K562 (cell line): ENCODE results near the gene LZTR1. TPM values are rescaled to one million over a fixed set of nuclear protein-coding genes. Genes with fewer than 3 reads are reported as not detected.

Source experiments
- ARID2 ChIP-seq: fragments of 450-650 bp; IDR thresholded peaks from 2 replicates; pipeline ENCODE4 v1.6.1; 2017; ENCODE audit warnings: antibody characterized with exemption, mild to moderate bottlenecking
- CBX5 ChIP-seq: IDR thresholded peaks from 2 replicates; pipeline ENCODE4 v1.6.1; 2014; ENCODE audit warnings: low read depth, borderline replicate concordance
- CSDE1 ChIP-seq, 2 experiments: fragments of 450-650 bp; IDR thresholded peaks; 2 replicates each; pipeline ENCODE4 v1.6.1; 2016; ENCODE audit warnings: mild to moderate bottlenecking in 1 of 2
- EHMT2 ChIP-seq: fragments of 450-650 bp; IDR thresholded peaks from 2 replicates; pipeline ENCODE4 v1.6.1; 2018; ENCODE audit warnings: antibody characterized with exemption
- ETS1 ChIP-seq: conservative IDR thresholded peaks from 2 replicates; pipeline ENCODE4 v1.6.1; 2011; ENCODE audit warnings: low read depth, mild to moderate bottlenecking, low read length; ENCODE audit not compliant: control insufficient read depth
- HLTF ChIP-seq: fragments of 450-650 bp; IDR thresholded peaks from 2 replicates; pipeline ENCODE4 v1.6.1; 2016
- MCM7 ChIP-seq, 2 experiments: fragments of 450-650 bp; IDR thresholded peaks; 2 replicates each; pipeline ENCODE4 v1.6.1; 2016 to 2018
- MLLT1 ChIP-seq, 2 experiments: fragments of 450-650 bp; IDR thresholded peaks; 2 replicates each; pipeline ENCODE4 v1.6.1; 2016
- MLX ChIP-seq, 2 experiments: fragments of 450-650 bp in 1 of 2; sonication (generic) in 1 of 2; formaldehyde crosslinking; conservative IDR thresholded peaks; 2 replicates each; pipeline versions ENCODE4 v1.4.0 to v1.8.1; 2020 to 2022; ENCODE audit warnings: mild to moderate bottlenecking in 1 of 2, missing genetic modification reagents in 1 of 2
- MTA3 ChIP-seq: fragments of 450-650 bp; formaldehyde crosslinking; IDR thresholded peaks from 2 replicates; pipeline ENCODE4 v1.6.1; 2017; ENCODE audit warnings: mild to moderate bottlenecking, borderline replicate concordance
- MXI1 ChIP-seq: IDR thresholded peaks from 2 replicates; pipeline ENCODE4 v1.6.1; 2011; ENCODE audit warnings: low read depth, mild to moderate bottlenecking, improper control_type of control experiment, low read length
- NCOA1 ChIP-seq: fragments of 450-650 bp; IDR thresholded peaks from 2 replicates; pipeline ENCODE4 v1.6.1; 2016; ENCODE audit warnings: low read depth
- POLR3A ChIP-seq: IDR thresholded peaks from 2 replicates; pipeline ENCODE4 v1.6.1; 2011; ENCODE audit warnings: borderline replicate concordance, mild to moderate bottlenecking, moderate library complexity; ENCODE audit not compliant: insufficient read length, insufficient read depth; ENCODE audit errors: extremely low read depth
- PYGO2 ChIP-seq: fragments of 450-650 bp; IDR thresholded peaks from 2 replicates; pipeline ENCODE4 v1.6.1; 2016; ENCODE audit warnings: mild to moderate bottlenecking, missing genetic modification characterization, moderate library complexity, missing compliant biosample characterization
- RBBP5 ChIP-seq: fragments of 200-600 bp; sonication (generic); IDR thresholded peaks from 2 replicates; pipeline ENCODE4 v1.6.1; 2012; ENCODE audit warnings: borderline replicate concordance, mild to moderate bottlenecking, low read length, control low read depth, inconsistent platforms; ENCODE audit not compliant: insufficient read depth, poor library complexity, severe bottlenecking
- SMARCA5 ChIP-seq: fragments of 450-650 bp; IDR thresholded peaks from 2 replicates; pipeline ENCODE4 v1.6.1; 2016
- SMC3 ChIP-seq: conservative IDR thresholded peaks from 2 replicates; pipeline ENCODE4 v1.6.1; 2011; ENCODE audit warnings: low read depth, low read length, improper control_type of control experiment; ENCODE audit not compliant: insufficient read depth
- SP2 ChIP-seq: IDR thresholded peaks from 2 replicates; pipeline ENCODE4 v1.6.1; 2011; ENCODE audit warnings: mild to moderate bottlenecking, low read depth, low read length, moderate library complexity; ENCODE audit not compliant: poor library complexity, severe bottlenecking; ENCODE audit errors: extremely low read depth
- SUPT5H ChIP-seq: fragments of 450-650 bp; IDR thresholded peaks from 2 replicates; pipeline ENCODE4 v1.6.1; 2016
- TEAD4 ChIP-seq, 2 experiments: sonication (generic) in 1 of 2; formaldehyde crosslinking in 1 of 2; IDR thresholded peaks; 2 replicates each; pipeline versions ENCODE4 v1.6.1 to v1.8.0; 2012 to 2022; ENCODE audit warnings: borderline replicate concordance in 1 of 2, inconsistent platforms in 1 of 2, low read length in 1 of 2, mild to moderate bottlenecking in 1 of 2, missing genetic modification reagents in 1 of 2
- THAP12 ChIP-seq: fragments of 250-450 bp; sonication (Bioruptor Pico); IDR thresholded peaks from 2 replicates; pipeline ENCODE4 v1.9.0; 2021; ENCODE audit warnings: mild to moderate bottlenecking, inconsistent platforms
- TRIM28 ChIP-seq: fragments of 450-650 bp; IDR thresholded peaks from 2 replicates; pipeline ENCODE4 v1.6.1; 2017
- ZNF444 ChIP-seq: fragments of 250-450 bp; sonication (Bioruptor Pico); IDR thresholded peaks from 2 replicates; pipeline ENCODE4 v1.4.0; 2020; ENCODE audit warnings: mild to moderate bottlenecking, moderate library complexity
- ZSCAN29 ChIP-seq: fragments of 450-650 bp; IDR thresholded peaks from 2 replicates; pipeline ENCODE4 v1.6.1; 2017
- polyA plus RNA-seq, 8 experiments: library from polyadenylated mRNA; depleted of rRNA in 4 of 8; stranded (reverse) in 5 of 8; unstranded in 3 of 8; fragments of >200 nt; fragmentation: Nextera tagmentation in 2 of 8; fragmentation: Illumina TruSeq in 1 of 8; extraction: Ambion mirVana in 2 of 8; extraction: Trizol in 1 of 8; gene quantifications; 2 replicates each; pipeline versions ENCODE4 v1.2.1 to v1.2.3, GENCODE V29; 2011 to 2014; ENCODE audit warnings: inconsistent platforms in 1 of 8, missing spikeins in 1 of 8
- total RNA-seq, 7 experiments: library from RNA; depleted of rRNA in 6 of 7; stranded (reverse); fragments of >200 nt in 6 of 7; fragmentation: Illumina TruSeq in 2 of 7; extraction: Trizol in 2 of 7; gene quantifications; 2 replicates each; pipeline versions ENCODE4 v1.2.1 to v1.2.3, GENCODE V29; 2011 to 2021; ENCODE audit warnings: low replicate concordance in 1 of 7

Gene LZTR1
- total and polyA plus RNA-seq, 9 of the 15 experiments (the other 6 are each of a cell fraction or from before 2014, with no cell fraction given): 2.2 to 135 (median 63.0) TPM

GRCh38 chr22:21032868-21033688 lies 51.0 kb downstream of the LZTR1 start (continued):
- TF ChIP-seq TEAD4 (IDR thresholded peaks at IDR 0.05; ENCODE audit: low read length) (no peak), TEAD4 (CRISPR knock-in tag; IDR thresholded peaks at IDR 0.05; ENCODE audit: borderline replicate concordance) (no peak), ZNF444 (CRISPR knock-in tag) (no peak), TRIM28 (no peak), POLR3A (no peak), ZSCAN29 (no peak), ETS1 (peak; percentile 62; the same call in 1 of the 2 replicates), MTA3 (no peak), PYGO2 (tag) (no peak), MLLT1 (IDR thresholded peaks at IDR 0.05) (no peak), NCOA1 (no peak), CBX5 (no peak), SUPT5H (no peak), MXI1 (peak; percentile 27; the same call in 1 of the 2 replicates), SMARCA5 (no peak), SMC3 (no peak), RBBP5 (peak; percentile 25), ARID2 (no peak), MLX (CRISPR knock-in tag; conservative IDR thresholded peaks at IDR 0.05) (0 out of 4 replicates have a peak, but pooled peaks of 1 of the 2 experiments have one; percentile 53), MCM7 (IDR thresholded peaks at IDR 0.05) (no peak), THAP12 (CRISPR knock-in tag) (peak; percentile 54; the same call in 1 of the 2 replicates), SP2 (no peak), EHMT2 (no peak), HLTF (no peak), CSDE1 (IDR thresholded peaks at IDR 0.05) (no peak)
